Measurements from ENCODE around the gene PARN.

DNA sequence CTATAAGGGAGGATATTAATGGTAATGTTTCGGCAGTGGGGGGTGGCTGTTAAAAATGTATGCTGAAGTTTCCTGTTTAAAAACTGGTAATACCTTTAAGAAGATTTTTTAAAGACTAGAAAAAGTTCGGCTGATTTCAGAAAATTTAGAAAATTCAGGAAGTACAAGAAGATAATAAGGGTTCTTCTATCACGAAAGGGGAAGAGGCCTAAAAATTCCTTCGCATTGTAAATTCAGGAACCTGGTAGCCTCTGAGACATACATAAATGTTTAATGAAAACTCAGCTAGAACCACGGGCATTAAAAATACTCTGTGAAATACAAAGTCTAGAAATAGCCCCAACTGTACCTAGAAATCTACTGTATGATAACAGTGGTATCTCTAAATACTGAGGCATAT, 181.2 kb downstream of the PARN start:
- TF ChIP-seq, protein P1, sequence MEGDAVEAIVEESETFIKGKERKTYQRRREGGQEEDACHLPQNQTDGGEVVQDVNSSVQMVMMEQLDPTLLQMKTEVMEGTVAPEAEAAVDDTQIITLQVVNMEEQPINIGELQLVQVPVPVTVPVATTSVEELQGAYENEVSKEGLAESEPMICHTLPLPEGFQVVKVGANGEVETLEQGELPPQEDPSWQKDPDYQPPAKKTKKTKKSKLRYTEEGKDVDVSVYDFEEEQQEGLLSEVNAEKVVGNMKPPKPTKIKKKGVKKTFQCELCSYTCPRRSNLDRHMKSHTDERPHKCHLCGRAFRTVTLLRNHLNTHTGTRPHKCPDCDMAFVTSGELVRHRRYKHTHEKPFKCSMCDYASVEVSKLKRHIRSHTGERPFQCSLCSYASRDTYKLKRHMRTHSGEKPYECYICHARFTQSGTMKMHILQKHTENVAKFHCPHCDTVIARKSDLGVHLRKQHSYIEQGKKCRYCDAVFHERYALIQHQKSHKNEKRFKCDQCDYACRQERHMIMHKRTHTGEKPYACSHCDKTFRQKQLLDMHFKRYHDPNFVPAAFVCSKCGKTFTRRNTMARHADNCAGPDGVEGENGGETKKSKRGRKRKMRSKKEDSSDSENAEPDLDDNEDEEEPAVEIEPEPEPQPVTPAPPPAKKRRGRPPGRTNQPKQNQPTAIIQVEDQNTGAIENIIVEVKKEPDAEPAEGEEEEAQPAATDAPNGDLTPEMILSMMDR (IDR thresholded peaks at IDR 0.05) = no peak
- TF ChIP-seq POLR2A (IDR thresholded peaks at IDR 0.05) = no peak

Measured in adrenal gland (tissue), 5 donors.